HepG2 (cell line): Measurements from ENCODE around the gene GCN1. TPM values are rescaled to one million over a fixed set of nuclear protein-coding genes. Genes with fewer than 3 reads are reported as not detected.
A peak's percentile ranks its signal among the peaks of the same experiment; 100 is the strongest.

Experiments
- ARNT ChIP-seq: fragments of 450-650 bp; IDR thresholded peaks from 2 replicates; pipeline ENCODE4 v1.6.1; 2017
- DPF2 ChIP-seq: sonication (generic); formaldehyde crosslinking; IDR thresholded peaks from 2 replicates; pipeline ENCODE4 v1.4.0; 2020; ENCODE audit warnings: mild to moderate bottlenecking, low read depth, missing genetic modification reagents, borderline replicate concordance
- NCOA5 ChIP-seq: sonication (generic); formaldehyde crosslinking; IDR thresholded peaks from 2 replicates; pipeline ENCODE4 v1.4.0; 2020; ENCODE audit warnings: missing genetic modification reagents
- NFYB ChIP-seq: sonication (generic); formaldehyde crosslinking; IDR thresholded peaks from 2 replicates; pipeline ENCODE4 v1.4.0; 2020; ENCODE audit warnings: missing genetic modification reagents
- NPAS2 ChIP-seq: sonication (generic); formaldehyde crosslinking; IDR thresholded peaks from 2 replicates; pipeline ENCODE4 v1.8.0; 2022; ENCODE audit warnings: mild to moderate bottlenecking, missing genetic modification reagents, borderline replicate concordance
- NR1H2 ChIP-seq: sonication (generic); formaldehyde crosslinking; IDR thresholded peaks from 2 replicates; pipeline ENCODE4 v1.8.1; 2022; ENCODE audit warnings: low read depth, missing genetic modification reagents, borderline replicate concordance
- PHF20 ChIP-seq: sonication (generic); formaldehyde crosslinking; IDR thresholded peaks from 2 replicates; pipeline ENCODE4 v1.5.0; 2020; ENCODE audit warnings: mild to moderate bottlenecking, missing genetic modification reagents
- RAD51 ChIP-seq: fragments of 450-650 bp; IDR thresholded peaks from 2 replicates; pipeline ENCODE4 v1.6.1; 2016; ENCODE audit warnings: borderline replicate concordance
- RORA ChIP-seq: sonication (generic); formaldehyde crosslinking; IDR thresholded peaks from 2 replicates; pipeline ENCODE4 v1.5.0; 2020; ENCODE audit warnings: mild to moderate bottlenecking, missing genetic modification reagents, moderate library complexity
- SRSF4 ChIP-seq: fragments of 200-400 bp; formaldehyde crosslinking; IDR thresholded peaks from one replicate; pipeline ENCODE4 v1.6.1; 2018; ENCODE audit warnings: mild to moderate bottlenecking, low read depth, low read length, moderate library complexity; ENCODE audit not compliant: poor library complexity, severe bottlenecking
- ZBTB10 ChIP-seq: sonication (generic); formaldehyde crosslinking; IDR thresholded peaks from 2 replicates; pipeline ENCODE4 v1.4.0; 2020; ENCODE audit warnings: missing genetic modification reagents, borderline replicate concordance
- ZBTB34 ChIP-seq: sonication (generic); formaldehyde crosslinking; IDR thresholded peaks from 2 replicates; pipeline ENCODE4 v1.8.0; 2022; ENCODE audit warnings: mild to moderate bottlenecking, missing genetic modification reagents
- ZBTB38 ChIP-seq: sonication (generic); formaldehyde crosslinking; IDR thresholded peaks from 2 replicates; pipeline ENCODE4 v1.5.1; 2020; ENCODE audit warnings: mild to moderate bottlenecking, missing genetic modification reagents
- ZBTB44 ChIP-seq: sonication (generic); formaldehyde crosslinking; IDR thresholded peaks from 2 replicates; pipeline ENCODE4 v1.4.0; 2020; ENCODE audit warnings: missing genetic modification reagents
- ZFP41 ChIP-seq: sonication (generic); formaldehyde crosslinking; IDR thresholded peaks from 2 replicates; pipeline ENCODE4 v1.4.0; 2020; ENCODE audit warnings: mild to moderate bottlenecking, missing genetic modification reagents, borderline replicate concordance
- ZFYVE20 ChIP-seq: sonication (generic); formaldehyde crosslinking; IDR thresholded peaks from 2 replicates; pipeline ENCODE4 v1.8.0; 2023; ENCODE audit warnings: low read depth, mild to moderate bottlenecking, moderate library complexity, missing genetic modification reagents, borderline replicate concordance
- ZNF280B ChIP-seq: sonication (generic); formaldehyde crosslinking; IDR thresholded peaks from 2 replicates; pipeline ENCODE4 v1.5.0; 2020; ENCODE audit warnings: missing genetic modification reagents, mild to moderate bottlenecking, borderline replicate concordance
- ZSCAN21 ChIP-seq: sonication (generic); formaldehyde crosslinking; IDR thresholded peaks from 2 replicates; pipeline ENCODE4 v1.8.0; 2022; ENCODE audit warnings: mild to moderate bottlenecking, missing genetic modification reagents, moderate library complexity, borderline replicate concordance
- ZZZ3 ChIP-seq: sonication (generic); formaldehyde crosslinking; IDR thresholded peaks from 2 replicates; pipeline ENCODE4 v1.4.0; 2020; ENCODE audit warnings: missing genetic modification reagents, mild to moderate bottlenecking, borderline replicate concordance
- polyA plus RNA-seq, 8 experiments: library from polyadenylated mRNA; depleted of rRNA in 3 of 8; stranded (reverse) in 7 of 8; unstranded in 1 of 8; fragments of >200 nt; fragmentation: Illumina TruSeq in 4 of 8; extraction: Trizol in 4 of 8; gene quantifications; 2 replicates each; pipeline versions ENCODE4 v1.2.1 to v1.2.3, GENCODE V29; 2011 to 2016; ENCODE audit warnings: low read depth in 4 of 8, missing spikeins in 1 of 8, mixed read lengths in 1 of 8; ENCODE audit not compliant: insufficient read depth in 1 of 8
- total RNA-seq, 5 experiments: library from RNA; depleted of rRNA; stranded (reverse); fragments of >200 nt; fragmentation: Illumina TruSeq; extraction: Trizol; gene quantifications; 2 replicates each; pipeline ENCODE4 v1.2.3, GENCODE V29; 2016; ENCODE audit warnings: low read depth in 1 of 5

The GCN1 gene
- total and polyA plus RNA-seq, 2 of the 13 experiments (the other 11 are each of a cell fraction or from before 2014, with no cell fraction given), result 58.2 to 83.0 TPM

GRCh38 chr12:120228291-120229070 is 34.0 kb upstream of the GCN1 start (continued):
- TF ChIP-seq NCOA5 (CRISPR knock-in tag), result no peak; the same call in 1 of the 2 replicates
- TF ChIP-seq ZNF280B (CRISPR knock-in tag), result no peak
- no peak for TF ChIP-seq ZFYVE20 (CRISPR knock-in tag)
- no peak for TF ChIP-seq ZZZ3 (CRISPR knock-in tag)
- TF ChIP-seq NPAS2 (CRISPR knock-in tag), result no peak
- TF ChIP-seq RAD51, result no peak
- peak; percentile 84; the same call in 1 of the 2 replicates for TF ChIP-seq ZBTB10 (CRISPR knock-in tag)
- TF ChIP-seq NFYB (CRISPR knock-in tag), result no peak
- TF ChIP-seq PHF20 (CRISPR knock-in tag), result peak; percentile 64; the same call in 1 of the 2 replicates
- 0 out of 2 replicates have a peak, but pooled peaks have one; percentile 28 for TF ChIP-seq ZBTB34 (CRISPR knock-in tag)
- no peak for TF ChIP-seq RORA (CRISPR knock-in tag)
- 0 out of 2 replicates have a peak, but pooled peaks have one; percentile 52 for TF ChIP-seq DPF2 (CRISPR knock-in tag)
- no peak for TF ChIP-seq NR1H2
- no peak for TF ChIP-seq ZFP41 (CRISPR knock-in tag)
- TF ChIP-seq ARNT, result no peak
- TF ChIP-seq ZBTB44 (CRISPR knock-in tag), result 0 out of 2 replicates have a peak, but pooled peaks have one; percentile 54
- TF ChIP-seq SRSF4, result no peak
- peak; percentile 69 for TF ChIP-seq ZSCAN21 (CRISPR knock-in tag)
- TF ChIP-seq ZBTB38, result peak; percentile 62
